A549 (cell line): ENCODE measurements around the gene ARPC1A. TPM values are rescaled to one million over a fixed set of nuclear protein-coding genes. Genes with fewer than 3 reads are reported as not detected.
"Not testable (repeated sequence)": the region's sequence is repeated elsewhere in the genome, so short reads cannot be mapped to it uniquely, and the experiment has no call there.

Experiments used
- ATAC-seq, 2 experiments: fragments of 200-7000 bp in 1 of 2; fragments of >200 bp in 1 of 2; cut with Nextera tagmentation in 1 of 2; cut with Tn5 transposase in 1 of 2; 3 replicates each; pipeline versions ENCODE4 v1.8.0 to v1.9.1; 2018 to 2020; ENCODE audit warnings: mild to moderate bottlenecking in 1 of 2, moderate library complexity in 1 of 2
- CTCF ChIA-PET: fragments of 300-600 bp; sonication (Branson Sonifier 250); formaldehyde crosslinking; extraction: SDS; loops from one replicate; lab custom pipeline; 2021; ENCODE audit warnings: antibody characterized with exemption, inconsistent platforms; lab: Yijun Ruan, JAX
- POLR2A ChIA-PET: fragments of 350-600 bp; formaldehyde crosslinking; extraction: SDS; loops from one replicate; lab custom pipeline; 2021; ENCODE audit warnings: antibody characterized with exemption, inconsistent platforms; lab: Yijun Ruan, JAX
- DNase-seq, 2 experiments: peaks; one replicate each; pipeline versions ENCODE4 v3.0.0 to v3.0.0-alpha.2; 2011 to 2016; ENCODE audit warnings: low read depth in 1 of 2, low spot score in 1 of 2
- FAIRE-seq: peaks from 2 replicates; lab custom pipeline; 2011; peaks lifted over from hg19 to GRCh38; lab: Jason Lieb, UNC
- H3K27ac ChIP-seq, 2 experiments: fragments of >200 bp; sonication (Bioruptor Twin); formaldehyde crosslinking; 3 replicates each; pipeline ENCODE4 v1.5.1; 2016 to 2017
- H3K4me1 ChIP-seq: fragments of >200 bp; sonication (Bioruptor Twin); formaldehyde crosslinking; 3 replicates; pipeline ENCODE4 v1.6.1; 2016
- H3K4me2 ChIP-seq: fragments of >200 bp; sonication (Bioruptor Twin); formaldehyde crosslinking; 3 replicates; pipeline ENCODE4 v1.6.1; 2016
- H3K4me3 ChIP-seq: fragments of >200 bp; sonication (Bioruptor Twin); formaldehyde crosslinking; 3 replicates; pipeline ENCODE4 v1.5.1; 2016
- H3K9me3 ChIP-seq: fragments of >200 bp; sonication (Bioruptor Twin); formaldehyde crosslinking; 3 replicates; pipeline ENCODE4 v1.6.1; 2016
- ATOH8 ChIP-seq: fragments of 250-450 bp; sonication (Bioruptor Pico); IDR thresholded peaks from 2 replicates; pipeline ENCODE4 v1.5.0; 2020; ENCODE audit warnings: low read depth, mild to moderate bottlenecking, moderate library complexity
- BCL3 ChIP-seq: fragments of >200 bp; sonication (Bioruptor Twin); formaldehyde crosslinking; IDR thresholded peaks from 3 replicates; pipeline ENCODE4 v1.6.1; 2016
- BHLHE40 ChIP-seq: IDR thresholded peaks from 2 replicates; pipeline ENCODE4 v1.6.1; 2012; ENCODE audit warnings: low read depth, low read length, inconsistent platforms
- CBX2 ChIP-seq: fragments of 200-600 bp; sonication (generic); IDR thresholded peaks from 2 replicates; pipeline ENCODE4 v1.6.1; 2016; ENCODE audit warnings: low read depth, mild to moderate bottlenecking, borderline replicate concordance
- CEBPB ChIP-seq, 2 experiments: fragments of >200 bp in 1 of 2; sonication (Bioruptor Twin) in 1 of 2; formaldehyde crosslinking in 1 of 2; IDR thresholded peaks; 2 replicates each; pipeline ENCODE4 v1.6.1; 2012 to 2016
- CHD4 ChIP-seq: fragments of 200-600 bp; sonication (generic); IDR thresholded peaks from 2 replicates; pipeline ENCODE4 v1.6.1; 2016; ENCODE audit warnings: antibody characterized with exemption, mild to moderate bottlenecking, borderline replicate concordance
- FOSB ChIP-seq: fragments of 250-450 bp; sonication (Bioruptor Pico); IDR thresholded peaks from 2 replicates; pipeline ENCODE4 v1.5.0; 2020; ENCODE audit warnings: mild to moderate bottlenecking, moderate library complexity
- GATA3 ChIP-seq: IDR thresholded peaks from 2 replicates; pipeline ENCODE4 v1.6.1; 2012; ENCODE audit warnings: borderline replicate concordance
- HDAC2 ChIP-seq: fragments of 200-600 bp; sonication (generic); IDR thresholded peaks from 2 replicates; pipeline ENCODE4 v1.6.1; 2016
- HES2 ChIP-seq: fragments of >200 bp; sonication (Bioruptor Twin); formaldehyde crosslinking; IDR thresholded peaks from 2 replicates; pipeline ENCODE4 v1.6.1; 2016
- HMGXB4 ChIP-seq: fragments of 250-450 bp; sonication (Bioruptor Pico); IDR thresholded peaks from 2 replicates; pipeline ENCODE4 v1.5.0; 2021; ENCODE audit warnings: mild to moderate bottlenecking, moderate library complexity, borderline replicate concordance
- HOXA7 ChIP-seq: fragments of 250-450 bp; sonication (Bioruptor Pico); IDR thresholded peaks from 2 replicates; pipeline ENCODE4 v1.5.0; 2020; ENCODE audit warnings: mild to moderate bottlenecking, moderate library complexity
- JUNB ChIP-seq: fragments of >200 bp; sonication (Bioruptor Twin); formaldehyde crosslinking; IDR thresholded peaks from 2 replicates; pipeline ENCODE4 v1.6.1; 2016
- KDM1A ChIP-seq: fragments of 200-600 bp; sonication (generic); IDR thresholded peaks from 2 replicates; pipeline ENCODE4 v1.6.1; 2016; ENCODE audit warnings: low read depth, mild to moderate bottlenecking
- KDM5A ChIP-seq: fragments of 200-600 bp; sonication (generic); IDR thresholded peaks from 2 replicates; pipeline ENCODE4 v1.6.1; 2016; ENCODE audit warnings: antibody characterized with exemption, mild to moderate bottlenecking
- MAFK ChIP-seq: fragments of 450-650 bp; IDR thresholded peaks from 2 replicates; pipeline ENCODE4 v1.6.1; 2014; ENCODE audit not compliant: partially characterized antibody
- MYC ChIP-seq: IDR thresholded peaks from 2 replicates; pipeline ENCODE4 v1.6.1; 2012; ENCODE audit warnings: mild to moderate bottlenecking, inconsistent platforms, low read length, improper control_type of control experiment, borderline replicate concordance
- RAD21 ChIP-seq, 2 experiments: fragments of >200 bp in 1 of 2; sonication (Bioruptor Twin) in 1 of 2; formaldehyde crosslinking in 1 of 2; IDR thresholded peaks in 1 of 2; conservative IDR thresholded peaks in 1 of 2; 2 replicates in 1 of 2; 3 replicates in 1 of 2; pipeline ENCODE4 v1.6.1; 2012 to 2018; ENCODE audit warnings: inconsistent platforms in 1 of 2
- RFX5 ChIP-seq: fragments of 450-650 bp; IDR thresholded peaks from 2 replicates; pipeline ENCODE4 v1.7.1; 2014; ENCODE audit warnings: antibody characterized with exemption, mild to moderate bottlenecking, moderate library complexity
- SREBF2 ChIP-seq: fragments of 450-650 bp; IDR thresholded peaks from 2 replicates; pipeline ENCODE4 v1.6.1; 2014; ENCODE audit warnings: mild to moderate bottlenecking, moderate library complexity
- USF2 ChIP-seq: fragments of 450-650 bp; IDR thresholded peaks from 2 replicates; pipeline ENCODE4 v1.6.1; 2014; ENCODE audit warnings: antibody characterized with exemption
- ZSCAN20 ChIP-seq: fragments of 250-450 bp; sonication (Bioruptor Pico); IDR thresholded peaks from 2 replicates; pipeline ENCODE4 v1.8.0; 2022; ENCODE audit warnings: mild to moderate bottlenecking, moderate library complexity
- WGBS: methylation state at CpG from one replicate; pipeline ENCODE4 v1.1.6; 2017; ENCODE audit errors: missing lambda C conversion rate; 5-methylcytosine and 5-hydroxymethylcytosine counted together
- polyA plus RNA-seq, 4 experiments: library from polyadenylated mRNA; depleted of rRNA in 3 of 4; stranded (reverse); fragments of >200 nt; fragmentation: RNase III in 1 of 4; extraction: RNeasy Plus Mini Kit Qiagen cat#74134 plus additional on column Dnase treatment in 1 of 4; gene quantifications; 2 replicates in 3 of 4; 3 replicates in 1 of 4; pipeline ENCODE4 v1.2.3, GENCODE V29; 2011 to 2017

Gene ARPC1A
- polyA plus RNA-seq, 2 of the 4 experiments (the other 2 are of a cell fraction) = 116 to 120 TPM

GRCh38 chr7:99352247-99352646, 26.5 kb downstream of the ARPC1A start (continued):
- TF ChIP-seq CEBPB (IDR thresholded peaks at IDR 0.05) (no peak), HDAC2 (no peak), HMGXB4 (CRISPR knock-in tag) (no peak), HES2 (no peak)

- FAIRE-seq (no peak), ATAC-seq (no peak), DNase-seq (no peak)
- ChIA-PET CTCF (interaction anchor here (1.6 to 2.3 kb wide), 3 partner anchors 12 to 42 kb away, joined by 3 to 4 read pairs (median 4); no protein-coding TSS in a partner anchor), POLR2A (no interaction called here)
- 91% methylated on average over 7 of the region's 7 CpGs for WGBS
- Histone ChIP-seq H3K4me3 (no peak overlapping the region), H3K27ac (no peak overlapping the region), H3K4me1 (no peaks in the 10 kb centered on the region), H3K9me3 (no peaks in the 10 kb centered on the region), H3K4me2 (no peak overlapping the region)
- TF ChIP-seq CHD4 = no peak
- peak; percentile 70 for TF ChIP-seq MAFK
Measured at GRCh38 chr7:99355098-99355497, 29.4 kb downstream of the ARPC1A start.

GRCh38 chr7:99357701-99358490, 32.2 kb downstream of the ARPC1A start:
- TF ChIP-seq USF2 = no peak
- TF ChIP-seq KDM1A = no peak
- TF ChIP-seq HDAC2 = no peak
- TF ChIP-seq CBX2 = no peak
- no peak for TF ChIP-seq SREBF2
- TF ChIP-seq RAD21 (conservative IDR thresholded peaks at IDR 0.05 in 1 of 2, IDR thresholded peaks at IDR 0.05 in 1 of 2) = no peak
- no peak for TF ChIP-seq MYC
- no peak for TF ChIP-seq HES2
- TF ChIP-seq JUNB = no peak
- TF ChIP-seq HOXA7 = no peak
- TF ChIP-seq KDM5A = no peak
- no peak for TF ChIP-seq CEBPB (IDR thresholded peaks at IDR 0.05)
- no peak for TF ChIP-seq ATOH8
- TF ChIP-seq BHLHE40 = no peak
- no peak for TF ChIP-seq RFX5
- no peak for TF ChIP-seq GATA3
- TF ChIP-seq FOSB = no peak
- no peak for TF ChIP-seq BCL3
- TF ChIP-seq ZSCAN20 (CRISPR knock-in tag) = no peak
- no peak for TF ChIP-seq MAFK
- ChIA-PET POLR2A (interaction anchor here (0.6 to 1.0 kb wide), 2 partner anchors 17 to 30 kb away, joined by 3 to 6 read pairs; no protein-coding TSS in a partner anchor), CTCF (interaction anchor here (0.6 to 0.8 kb wide), 2 partner anchors 29 to 341 kb away, joined by 3 read pairs; no protein-coding TSS in a partner anchor)

GRCh38 chr7:99358521-99358920, 32.8 kb downstream of the ARPC1A start:
- H3K4me1 ChIP-seq, H3K27ac ChIP-seq, POLR2A ChIA-PET, H3K9me3 ChIP-seq, FAIRE-seq, H3K4me2 ChIP-seq, H3K4me3 ChIP-seq, ATAC-seq, DNase-seq: not testable (repeated sequence)
- CTCF ChIA-PET = interaction anchor here (0.6 kb wide), 1 partner anchor 341 kb away, joined by 3 read pairs; no protein-coding TSS in a partner anchor
- 93% methylated on average over 15 of the region's 15 CpGs for WGBS

More at GRCh38 chr7:99357701-99358490, 32.2 kb downstream of the ARPC1A start:
- no peaks in the 10 kb centered on the region for H3K9me3 ChIP-seq
- no peaks in the 10 kb centered on the region for H3K4me1 ChIP-seq
- ATAC-seq (no peak; a peak in 1 of 6 replicates), DNase-seq (no peak), FAIRE-seq (no peak)
- 87% methylated on average over 16 of the region's 16 CpGs for WGBS
- no peak overlapping the region for H3K4me2 ChIP-seq
- H3K4me3 ChIP-seq = no peak overlapping the region
- no peak overlapping the region for H3K27ac ChIP-seq
